Measurements from ENCODE around the gene AFM. TPM values are rescaled to one million over a fixed set of nuclear protein-coding genes. Genes with fewer than 3 reads are reported as not detected.

AFM gene
- total and polyA plus RNA-seq, 10 of the 15 experiments (the other 5 are each of a cell fraction or from before 2014, with no cell fraction given): not detected

DNA sequence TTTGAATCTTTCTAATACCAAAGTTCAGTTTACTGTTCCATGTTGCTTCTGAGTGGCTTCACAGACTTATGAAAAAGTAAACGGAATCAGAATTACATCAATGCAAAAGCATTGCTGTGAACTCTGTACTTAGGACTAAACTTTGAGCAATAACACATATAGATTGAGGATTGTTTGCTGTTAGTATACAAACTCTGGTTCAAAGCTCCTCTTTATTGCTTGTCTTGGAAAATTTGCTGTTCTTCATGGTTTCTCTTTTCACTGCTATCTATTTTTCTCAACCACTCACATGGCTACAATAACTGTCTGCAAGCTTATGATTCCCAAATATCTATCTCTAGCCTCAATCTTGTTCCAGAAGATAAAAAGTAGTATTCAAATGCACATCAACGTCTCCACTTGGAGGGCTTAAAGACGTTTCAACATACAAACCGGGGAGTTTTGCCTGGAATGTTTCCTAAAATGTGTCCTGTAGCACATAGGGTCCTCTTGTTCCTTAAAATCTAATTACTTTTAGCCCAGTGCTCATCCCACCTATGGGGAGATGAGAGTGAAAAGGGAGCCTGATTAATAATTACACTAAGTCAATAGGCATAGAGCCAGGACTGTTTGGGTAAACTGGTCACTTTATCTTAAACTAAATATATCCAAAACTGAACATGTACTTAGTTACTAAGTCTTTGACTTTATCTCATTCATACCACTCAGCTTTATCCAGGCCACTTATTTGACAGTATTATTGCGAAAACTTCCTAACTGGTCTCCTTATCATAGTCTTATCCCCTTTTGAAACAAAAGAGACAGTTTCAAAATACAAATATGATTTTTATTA is 49.2 kb upstream of the AFM start (continued):
- TF ChIP-seq RUNX3 (IDR thresholded peaks at IDR 0.05; ENCODE audit: low read length): no peak
- no peak for TF ChIP-seq RB1 (IDR thresholded peaks at IDR 0.05; ENCODE audit: borderline replicate concordance)
- TF ChIP-seq MXI1 (IDR thresholded peaks at IDR 0.05; ENCODE audit: low read depth, low read length): no peak
- TF ChIP-seq SUPT20H (IDR thresholded peaks at IDR 0.05; ENCODE audit: borderline replicate concordance, control insufficient read depth, low read depth, low read length): no peak
- TF ChIP-seq, protein P1, sequence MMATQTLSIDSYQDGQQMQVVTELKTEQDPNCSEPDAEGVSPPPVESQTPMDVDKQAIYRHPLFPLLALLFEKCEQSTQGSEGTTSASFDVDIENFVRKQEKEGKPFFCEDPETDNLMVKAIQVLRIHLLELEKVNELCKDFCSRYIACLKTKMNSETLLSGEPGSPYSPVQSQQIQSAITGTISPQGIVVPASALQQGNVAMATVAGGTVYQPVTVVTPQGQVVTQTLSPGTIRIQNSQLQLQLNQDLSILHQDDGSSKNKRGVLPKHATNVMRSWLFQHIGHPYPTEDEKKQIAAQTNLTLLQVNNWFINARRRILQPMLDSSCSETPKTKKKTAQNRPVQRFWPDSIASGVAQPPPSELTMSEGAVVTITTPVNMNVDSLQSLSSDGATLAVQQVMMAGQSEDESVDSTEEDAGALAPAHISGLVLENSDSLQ (IDR thresholded peaks at IDR 0.05): no peak

DNA sequence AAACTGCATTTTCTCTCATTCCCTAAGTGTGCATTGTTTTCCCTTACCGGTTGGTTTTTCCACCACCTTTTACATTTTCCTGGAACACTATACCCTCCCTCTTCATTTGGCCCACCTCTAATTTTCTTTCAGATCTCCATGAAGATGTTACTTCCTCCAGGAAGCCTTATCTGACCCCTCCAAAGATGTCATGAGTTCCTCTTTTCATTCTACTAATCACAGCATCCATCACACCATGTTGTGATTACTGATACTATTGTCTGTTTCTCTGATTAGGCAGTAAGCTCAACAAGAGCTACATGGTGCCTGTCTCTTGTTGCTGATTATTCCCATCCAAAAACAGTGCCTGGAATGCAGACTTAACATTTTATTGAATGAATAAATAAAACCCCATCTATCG is 48.4 kb upstream of the AFM start:
- Histone ChIP-seq H3K36me3 (ENCODE audit: control insufficient read depth in 2 of 2, insufficient read depth in 2 of 2, low read length in 1 of 2) (no peaks in the 10 kb centered on the region), H3K4me1 (ENCODE audit: control insufficient read depth, insufficient read depth, low read length) (no peaks in the 10 kb centered on the region), H3K27me3 (replicated peaks in 1 of 2; ENCODE audit: control insufficient read depth in 2 of 2, insufficient read depth in 2 of 2, low read length in 1 of 2) (no peaks in the 10 kb centered on the region), H3K4me2 (ENCODE audit: control insufficient read depth, insufficient read depth) (no peak overlapping the region), H3K9me3 (replicated peaks; ENCODE audit: control insufficient read depth, insufficient read depth, low read length) (no peaks in the 10 kb centered on the region), H3K4me3 (no peak overlapping the region), H3K79me2 (ENCODE audit: control insufficient read depth, insufficient read depth, low read length) (no peaks in the 10 kb centered on the region), H3K27ac (ENCODE audit: control insufficient read depth, insufficient read depth) (no peak overlapping the region), H4K20me1 (ENCODE audit: control insufficient read depth, insufficient read depth) (no peaks in the 10 kb centered on the region), H2AFZ (ENCODE audit: control insufficient read depth, low read depth, low read length) (no peak overlapping the region), H3K9ac (ENCODE audit: control insufficient read depth, insufficient read depth, low read length) (no peak overlapping the region)
- CTCF ChIA-PET: interaction anchor here (1.0 kb wide), 1 partner anchor 92 kb away, joined by 3 read pairs; no protein-coding TSS in a partner anchor
- intact Hi-C loops (cut with micrococcal nuclease; ENCODE audit: unreplicated experiment) (no loop called here), in situ Hi-C loops (cut with MboI) (no loop called here)
- RAD21 ChIA-PET (ENCODE audit: unreplicated experiment): no interaction called here
- no peak for ATAC-seq
- no peak for DNase-seq (ENCODE audit: low read depth, low spot score)
- BruUV-seq (replicated peaks): no TSS peak
- POLR2A ChIA-PET: no interaction called here
- WGBS (ENCODE audit: insufficient coverage, insufficient replicate concordance, low lambda C conversion rate, missing lambda C conversion rate): 42% methylated on average over 2 of the region's 2 CpGs
- SMC1A ChIA-PET (ENCODE audit: uncharacterized antibody, unreplicated experiment): interaction anchor here (2.1 kb wide), 1 partner anchor 13 kb away, joined by 9 read pairs; no protein-coding TSS in a partner anchor
- FAIRE-seq: no peak
- TF ChIP-seq, protein P2, sequence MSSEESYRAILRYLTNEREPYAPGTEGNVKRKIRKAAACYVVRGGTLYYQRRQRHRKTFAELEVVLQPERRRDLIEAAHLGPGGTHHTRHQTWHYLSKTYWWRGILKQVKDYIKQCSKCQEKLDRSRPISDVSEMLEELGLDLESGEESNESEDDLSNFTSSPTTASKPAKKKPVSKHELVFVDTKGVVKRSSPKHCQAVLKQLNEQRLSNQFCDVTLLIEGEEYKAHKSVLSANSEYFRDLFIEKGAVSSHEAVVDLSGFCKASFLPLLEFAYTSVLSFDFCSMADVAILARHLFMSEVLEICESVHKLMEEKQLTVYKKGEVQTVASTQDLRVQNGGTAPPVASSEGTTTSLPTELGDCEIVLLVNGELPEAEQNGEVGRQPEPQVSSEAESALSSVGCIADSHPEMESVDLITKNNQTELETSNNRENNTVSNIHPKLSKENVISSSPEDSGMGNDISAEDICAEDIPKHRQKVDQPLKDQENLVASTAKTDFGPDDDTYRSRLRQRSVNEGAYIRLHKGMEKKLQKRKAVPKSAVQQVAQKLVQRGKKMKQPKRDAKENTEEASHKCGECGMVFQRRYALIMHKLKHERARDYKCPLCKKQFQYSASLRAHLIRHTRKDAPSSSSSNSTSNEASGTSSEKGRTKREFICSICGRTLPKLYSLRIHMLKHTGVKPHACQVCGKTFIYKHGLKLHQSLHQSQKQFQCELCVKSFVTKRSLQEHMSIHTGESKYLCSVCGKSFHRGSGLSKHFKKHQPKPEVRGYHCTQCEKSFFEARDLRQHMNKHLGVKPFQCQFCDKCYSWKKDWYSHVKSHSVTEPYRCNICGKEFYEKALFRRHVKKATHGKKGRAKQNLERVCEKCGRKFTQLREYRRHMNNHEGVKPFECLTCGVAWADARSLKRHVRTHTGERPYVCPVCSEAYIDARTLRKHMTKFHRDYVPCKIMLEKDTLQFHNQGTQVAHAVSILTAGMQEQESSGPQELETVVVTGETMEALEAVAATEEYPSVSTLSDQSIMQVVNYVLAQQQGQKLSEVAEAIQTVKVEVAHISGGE (CRISPR knock-in tag; IDR thresholded peaks at IDR 0.05): no peak
- TF ChIP-seq YY1 (IDR thresholded peaks at IDR 0.05; ENCODE audit: low read depth, low read length) (no peak), RELA (IDR thresholded peaks at IDR 0.05; ENCODE audit: borderline replicate concordance, partially characterized antibody) (no peak), RB1 (IDR thresholded peaks at IDR 0.05; ENCODE audit: borderline replicate concordance) (no peak), NFYA (IDR thresholded peaks at IDR 0.05; ENCODE audit: borderline replicate concordance, low read depth, low read length) (no peak)
- TF ChIP-seq, protein P3, sequence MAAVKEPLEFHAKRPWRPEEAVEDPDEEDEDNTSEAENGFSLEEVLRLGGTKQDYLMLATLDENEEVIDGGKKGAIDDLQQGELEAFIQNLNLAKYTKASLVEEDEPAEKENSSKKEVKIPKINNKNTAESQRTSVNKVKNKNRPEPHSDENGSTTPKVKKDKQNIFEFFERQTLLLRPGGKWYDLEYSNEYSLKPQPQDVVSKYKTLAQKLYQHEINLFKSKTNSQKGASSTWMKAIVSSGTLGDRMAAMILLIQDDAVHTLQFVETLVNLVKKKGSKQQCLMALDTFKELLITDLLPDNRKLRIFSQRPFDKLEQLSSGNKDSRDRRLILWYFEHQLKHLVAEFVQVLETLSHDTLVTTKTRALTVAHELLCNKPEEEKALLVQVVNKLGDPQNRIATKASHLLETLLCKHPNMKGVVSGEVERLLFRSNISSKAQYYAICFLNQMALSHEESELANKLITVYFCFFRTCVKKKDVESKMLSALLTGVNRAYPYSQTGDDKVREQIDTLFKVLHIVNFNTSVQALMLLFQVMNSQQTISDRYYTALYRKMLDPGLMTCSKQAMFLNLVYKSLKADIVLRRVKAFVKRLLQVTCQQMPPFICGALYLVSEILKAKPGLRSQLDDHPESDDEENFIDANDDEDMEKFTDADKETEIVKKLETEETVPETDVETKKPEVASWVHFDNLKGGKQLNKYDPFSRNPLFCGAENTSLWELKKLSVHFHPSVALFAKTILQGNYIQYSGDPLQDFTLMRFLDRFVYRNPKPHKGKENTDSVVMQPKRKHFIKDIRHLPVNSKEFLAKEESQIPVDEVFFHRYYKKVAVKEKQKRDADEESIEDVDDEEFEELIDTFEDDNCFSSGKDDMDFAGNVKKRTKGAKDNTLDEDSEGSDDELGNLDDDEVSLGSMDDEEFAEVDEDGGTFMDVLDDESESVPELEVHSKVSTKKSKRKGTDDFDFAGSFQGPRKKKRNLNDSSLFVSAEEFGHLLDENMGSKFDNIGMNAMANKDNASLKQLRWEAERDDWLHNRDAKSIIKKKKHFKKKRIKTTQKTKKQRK (IDR thresholded peaks at IDR 0.05; ENCODE audit: low read depth, low read length): no peak
- TF ChIP-seq, protein P4, sequence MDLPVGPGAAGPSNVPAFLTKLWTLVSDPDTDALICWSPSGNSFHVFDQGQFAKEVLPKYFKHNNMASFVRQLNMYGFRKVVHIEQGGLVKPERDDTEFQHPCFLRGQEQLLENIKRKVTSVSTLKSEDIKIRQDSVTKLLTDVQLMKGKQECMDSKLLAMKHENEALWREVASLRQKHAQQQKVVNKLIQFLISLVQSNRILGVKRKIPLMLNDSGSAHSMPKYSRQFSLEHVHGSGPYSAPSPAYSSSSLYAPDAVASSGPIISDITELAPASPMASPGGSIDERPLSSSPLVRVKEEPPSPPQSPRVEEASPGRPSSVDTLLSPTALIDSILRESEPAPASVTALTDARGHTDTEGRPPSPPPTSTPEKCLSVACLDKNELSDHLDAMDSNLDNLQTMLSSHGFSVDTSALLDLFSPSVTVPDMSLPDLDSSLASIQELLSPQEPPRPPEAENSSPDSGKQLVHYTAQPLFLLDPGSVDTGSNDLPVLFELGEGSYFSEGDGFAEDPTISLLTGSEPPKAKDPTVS (IDR thresholded peaks at IDR 0.05; ENCODE audit: low read depth, low read length): no peak
